PC-3 (cell line): Measurements from ENCODE around the gene RASSF5. TPM values are rescaled to one million over a fixed set of nuclear protein-coding genes. Genes with fewer than 3 reads are reported as not detected.
A peak's percentile ranks its signal among the peaks of the same experiment; 100 is the strongest.

Source experiments
- ATAC-seq: fragments of 200-7000 bp; cut with Tn5 transposase; 2 replicates; pipeline ENCODE4 v1.9.1; 2020; ENCODE audit warnings: mild to moderate bottlenecking, moderate library complexity
- BruUV-seq: library from RNA; stranded (reverse); fragments of 400-500 nt; replicated peaks from 2 replicates; lab custom pipeline; 2021; lab: Mats Ljungman, UMichigan
- CTCF ChIA-PET: fragments of 300-600 bp; sonication (Branson Sonifier 250); formaldehyde crosslinking; loops from one replicate; lab custom pipeline; 2022; ENCODE audit warnings: antibody characterized with exemption; lab: Charles Lee
- POLR2A ChIA-PET: fragments of 300-600 bp; sonication (Branson Sonifier 250); formaldehyde crosslinking; loops from one replicate; lab custom pipeline; 2022; ENCODE audit warnings: antibody characterized with exemption; ENCODE audit not compliant: unreplicated experiment; lab: Charles Lee
- DNase-seq: peaks from one replicate; pipeline ENCODE4 v3.0.0-alpha.2; 2015
- H2AFZ ChIP-seq: fragments of 300-600 bp; sonication (generic); 2 replicates; pipeline ENCODE4 v1.6.0; 2016; ENCODE audit warnings: antibody characterized with exemption, low read length
- H3F3A ChIP-seq: fragments of 300-600 bp; sonication (generic); one replicate; pipeline ENCODE4 v1.6.0; 2017; ENCODE audit warnings: antibody characterized with exemption, low read length, control low read depth, mild to moderate bottlenecking; ENCODE audit not compliant: unreplicated experiment
- H3K27ac ChIP-seq: fragments of 300-600 bp; sonication (generic); 2 replicates; pipeline ENCODE4 v1.5.1; 2016; ENCODE audit warnings: mild to moderate bottlenecking, low read length
- H3K27me3 ChIP-seq: fragments of 300-600 bp; sonication (generic); 2 replicates; pipeline ENCODE4 v1.6.1; 2016; ENCODE audit warnings: low read length, mixed read lengths
- H3K36me3 ChIP-seq: fragments of 300-600 bp; sonication (generic); 2 replicates; pipeline ENCODE4 v1.6.1; 2016; ENCODE audit warnings: low read depth, mixed run types, low read length, mixed read lengths
- H3K4me1 ChIP-seq: fragments of 300-600 bp; sonication (generic); 2 replicates; pipeline ENCODE4 v1.5.1; 2016; ENCODE audit warnings: low read length; ENCODE audit not compliant: insufficient read depth
- H3K4me2 ChIP-seq: fragments of 300-600 bp; sonication (generic); 2 replicates; pipeline ENCODE4 v1.6.0; 2016; ENCODE audit warnings: low read length
- H3K4me3 ChIP-seq: fragments of 300-600 bp; sonication (generic); 2 replicates; pipeline ENCODE4 v1.5.1; 2016; ENCODE audit warnings: mild to moderate bottlenecking, low read length, mixed read lengths
- H3K79me2 ChIP-seq: fragments of 300-600 bp; sonication (generic); 2 replicates; pipeline ENCODE4 v1.6.1; 2017; ENCODE audit warnings: low read length, mixed read lengths
- H3K9ac ChIP-seq: fragments of 300-600 bp; sonication (generic); 2 replicates; pipeline ENCODE4 v1.6.0; 2016; ENCODE audit warnings: mild to moderate bottlenecking, low read length
- H3K9me2 ChIP-seq: fragments of 300-600 bp; sonication (generic); replicated peaks from 2 replicates; pipeline ENCODE4 v1.6.1; 2016; ENCODE audit warnings: mixed run types, low read length, mixed read lengths
- H3K9me3 ChIP-seq: fragments of 300-600 bp; sonication (generic); 2 replicates; pipeline ENCODE4 v1.6.1; 2016; ENCODE audit warnings: low read length, mixed read lengths
- H4K20me1 ChIP-seq: fragments of 300-600 bp; sonication (generic); 2 replicates; pipeline ENCODE4 v1.6.1; 2016; ENCODE audit warnings: low read length, mixed read lengths
- CTCF ChIP-seq: fragments of 300-600 bp; sonication (generic); conservative IDR thresholded peaks from 2 replicates; pipeline ENCODE4 v1.5.1; 2017; ENCODE audit warnings: antibody characterized with exemption, low read depth, mild to moderate bottlenecking, low read length
- EZH2 ChIP-seq: fragments of 300-600 bp; sonication (generic); IDR thresholded peaks from one replicate; pipeline ENCODE4 v1.6.1; 2017; ENCODE audit warnings: antibody characterized with exemption, mild to moderate bottlenecking, low read length; ENCODE audit not compliant: unreplicated experiment
- EZH2phosphoT487 ChIP-seq: fragments of 300-600 bp; sonication (generic); IDR thresholded peaks from 2 replicates; pipeline ENCODE4 v1.6.1; 2018; ENCODE audit warnings: mild to moderate bottlenecking, antibody characterized with exemption, low read length, borderline replicate concordance
- intact Hi-C: fragments of 100-400 bp; cut with micrococcal nuclease; formaldehyde crosslinking; loops from 2 replicates; pipeline ENCODE4 v1.9.0; 2023
- total RNA-seq: library from RNA; depleted of rRNA; stranded (reverse); fragments of >200 nt; gene quantifications from 2 replicates; pipeline ENCODE4 v1.2.3, GENCODE V29; 2014

Gene RASSF5
- total RNA-seq, 1 experiment from 2014 or later: 15.5 TPM

DNA sequence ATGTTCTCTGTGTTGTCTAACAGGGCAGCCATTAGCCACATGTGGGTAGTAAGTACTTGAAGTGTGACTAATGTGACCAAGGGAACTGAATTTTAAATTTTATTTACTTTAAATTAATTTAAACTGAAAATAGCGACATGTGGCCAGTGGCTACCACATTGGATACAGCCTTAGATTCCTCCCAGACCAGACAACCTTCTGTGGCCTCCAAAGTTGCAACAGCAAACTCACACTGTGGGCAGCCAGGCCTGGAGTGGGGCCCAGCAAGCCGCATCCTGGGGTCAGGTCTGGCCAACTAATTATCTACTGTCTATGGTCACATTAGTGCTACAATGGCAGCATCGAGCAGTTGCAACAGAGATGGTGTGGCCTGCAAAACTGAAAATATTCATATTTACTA lies 93.2 kb downstream of the RASSF5 start:
- Histone ChIP-seq H4K20me1 (no peaks in the 10 kb centered on the region), H3K36me3 (peaks cover 73% of the 10 kb centered on the region), H3K4me3 (no peak overlapping the region), H3K27ac (no peak overlapping the region), H3K9ac (no peak overlapping the region), H2AFZ (no peak overlapping the region), H3K27me3 (no peaks in the 10 kb centered on the region), H3K9me2 (no peaks in the 10 kb centered on the region), H3K4me2 (no peak overlapping the region), H3K79me2 (no peaks in the 10 kb centered on the region), H3K4me1 (no peaks in the 10 kb centered on the region), H3K9me3 (no peaks in the 10 kb centered on the region), H3F3A (no peaks in the 10 kb centered on the region)
- no TSS peak for BruUV-seq
- TF ChIP-seq EZH2phosphoT487 (no peak), EZH2 (no peak), CTCF (no peak)
- no peak for DNase-seq
- no peak for ATAC-seq
- ChIA-PET CTCF (interaction anchor here (0.6 to 1.1 kb wide), 3 partner anchors 15 to 63 kb away, joined by 3 read pairs; no protein-coding TSS in a partner anchor), POLR2A (no interaction called here)
- intact Hi-C loops: no loop called here

- ChIA-PET CTCF (no interaction called here), POLR2A (no interaction called here)
- H3K36me3 ChIP-seq: peaks cover 59% of the 10 kb centered on the region
- H3K4me2 ChIP-seq: no peak overlapping the region
- no peaks in the 10 kb centered on the region for H3K27me3 ChIP-seq
- no peak for TF ChIP-seq EZH2
- no peak for TF ChIP-seq EZH2phosphoT487
- no peaks in the 10 kb centered on the region for H3K79me2 ChIP-seq
- H2AFZ ChIP-seq: no peak overlapping the region
- no peaks in the 10 kb centered on the region for H3K9me3 ChIP-seq
- no peaks in the 10 kb centered on the region for H4K20me1 ChIP-seq
- BruUV-seq: no TSS peak
- H3K9me2 ChIP-seq: no peaks in the 10 kb centered on the region
- H3F3A ChIP-seq: peaks cover 6% of the 10 kb centered on the region
- ATAC-seq: no peak
- intact Hi-C loops: loop anchor here (5.0 kb wide), 1 partner anchor 307 kb away; no protein-coding TSS in a partner anchor
- DNase-seq: no peak
- no peak overlapping the region for H3K9ac ChIP-seq
- no peak overlapping the region for H3K27ac ChIP-seq
- no peaks in the 10 kb centered on the region for H3K4me1 ChIP-seq
- H3K4me3 ChIP-seq: no peak overlapping the region
Measured at GRCh38 chr1:206604861-206605260, 97.5 kb downstream of the RASSF5 start.

- no peaks in the 10 kb centered on the region for H4K20me1 ChIP-seq
- H3K36me3 ChIP-seq: peaks cover 53% of the 10 kb centered on the region
- H2AFZ ChIP-seq: no peak overlapping the region
- H3K9me2 ChIP-seq: no peaks in the 10 kb centered on the region
- H3K9me3 ChIP-seq: no peaks in the 10 kb centered on the region
- peak; percentile 86 for ATAC-seq
- H3K4me2 ChIP-seq: no peak overlapping the region
- intact Hi-C loops: loop anchor here (1.0 to 5.0 kb wide), 2 partner anchors 305 to 375 kb away; no protein-coding TSS in a partner anchor
- no peak overlapping the region for H3K4me3 ChIP-seq
- no peak overlapping the region for H3K9ac ChIP-seq
- TF ChIP-seq CTCF (peak; percentile 97), EZH2phosphoT487 (no peak), EZH2 (no peak)
- H3F3A ChIP-seq: peaks cover 6% of the 10 kb centered on the region
- no peaks in the 10 kb centered on the region for H3K27me3 ChIP-seq
- no TSS peak for BruUV-seq
- H3K27ac ChIP-seq: no peak overlapping the region
- peak; percentile 84 for DNase-seq
- POLR2A ChIA-PET: no interaction called here
- peaks cover 13% of the 10 kb centered on the region for H3K79me2 ChIP-seq
- peaks cover 7% of the 10 kb centered on the region for H3K4me1 ChIP-seq
- CTCF ChIA-PET: no interaction called here
Measured at GRCh38 chr1:206606867-206607266, 99.5 kb downstream of the RASSF5 start.
